WTC11 (cell line): ENCODE results near the gene AFF2. TPM values are rescaled to one million over a fixed set of nuclear protein-coding genes. Genes with fewer than 3 reads are reported as not detected.

Experiments used
- ATAC-seq: fragments of 200-7000 bp; cut with Tn5 transposase; 2 replicates; pipeline ENCODE4 v1.10.0; 2021; ENCODE audit warnings: mild to moderate bottlenecking, moderate library complexity
- CTCF ChIA-PET: fragments of 300-600 bp; sonication (Branson Sonifier 250); formaldehyde crosslinking; loops from one replicate; lab custom pipeline; 2021; ENCODE audit warnings: antibody characterized with exemption; lab: Charles Lee
- POLR2A ChIA-PET: fragments of 350-600 bp; sonication (Branson Sonifier 250); formaldehyde crosslinking; loops from one replicate; lab custom pipeline; 2021; ENCODE audit warnings: antibody characterized with exemption; lab: Charles Lee
- DNase-seq: peaks from one replicate; pipeline ENCODE4 v3.0.0; 2021; ENCODE audit warnings: low spot score
- H3K27ac Mint-ChIP-seq: 2 replicates; pipeline ENCODE4 v1.8.0; 2021; ENCODE audit warnings: mixed read lengths
- H3K27me3 Mint-ChIP-seq: 2 replicates; pipeline ENCODE4 v1.8.0; 2021; ENCODE audit warnings: low read depth, mild to moderate bottlenecking, moderate library complexity, mixed read lengths
- H3K36me3 Mint-ChIP-seq: 2 replicates; pipeline ENCODE4 v1.8.0; 2021; ENCODE audit warnings: mixed read lengths
- H3K4me1 Mint-ChIP-seq: 2 replicates; pipeline ENCODE4 v1.8.0; 2022; ENCODE audit warnings: mixed read lengths
- H3K4me3 Mint-ChIP-seq: 2 replicates; pipeline ENCODE4 v1.8.0; 2021; ENCODE audit warnings: mild to moderate bottlenecking, moderate library complexity, mixed read lengths
- H3K9me3 Mint-ChIP-seq: 2 replicates; pipeline ENCODE4 v1.8.0; 2021; ENCODE audit warnings: mixed read lengths
- ATF3 ChIP-seq: sonication (generic); formaldehyde crosslinking; conservative IDR thresholded peaks from 2 replicates; pipeline ENCODE4 v1.8.1; 2022; ENCODE audit warnings: mild to moderate bottlenecking, missing genetic modification reagents
- CREM ChIP-seq: sonication (generic); formaldehyde crosslinking; IDR thresholded peaks from 2 replicates; pipeline ENCODE4 v1.8.1; 2022; ENCODE audit warnings: mild to moderate bottlenecking, missing genetic modification reagents, moderate library complexity
- FOXJ3 ChIP-seq: sonication (generic); formaldehyde crosslinking; IDR thresholded peaks from 2 replicates; pipeline ENCODE4 v1.9.0; 2021; ENCODE audit warnings: missing genetic modification reagents, mild to moderate bottlenecking, borderline replicate concordance
- FOXP1 ChIP-seq: sonication (generic); formaldehyde crosslinking; IDR thresholded peaks from 2 replicates; pipeline ENCODE4 v1.8.0; 2022; ENCODE audit warnings: missing genetic modification reagents, mild to moderate bottlenecking, moderate library complexity, borderline replicate concordance
- FOXP4 ChIP-seq: sonication (generic); formaldehyde crosslinking; IDR thresholded peaks from 2 replicates; pipeline ENCODE4 v1.8.0; 2022; ENCODE audit warnings: mild to moderate bottlenecking, missing genetic modification reagents
- HMGXB4 ChIP-seq: sonication (generic); formaldehyde crosslinking; IDR thresholded peaks from 2 replicates; pipeline ENCODE4 v1.8.1; 2023; ENCODE audit warnings: mild to moderate bottlenecking, moderate library complexity, missing genetic modification reagents
- JUN ChIP-seq: sonication (generic); formaldehyde crosslinking; IDR thresholded peaks from 2 replicates; pipeline ENCODE4 v1.8.0; 2023; ENCODE audit warnings: mild to moderate bottlenecking, missing genetic modification reagents
- MAX ChIP-seq: sonication (generic); formaldehyde crosslinking; IDR thresholded peaks from 2 replicates; pipeline ENCODE4 v1.8.0; 2022; ENCODE audit warnings: mild to moderate bottlenecking, missing genetic modification reagents
- MLX ChIP-seq: sonication (generic); formaldehyde crosslinking; IDR thresholded peaks from 2 replicates; pipeline ENCODE4 v1.8.1; 2023; ENCODE audit warnings: mild to moderate bottlenecking, missing genetic modification reagents, moderate library complexity
- MYBL2 ChIP-seq: sonication (generic); formaldehyde crosslinking; IDR thresholded peaks from 2 replicates; pipeline ENCODE4 v1.8.1; 2023; ENCODE audit warnings: mild to moderate bottlenecking, moderate library complexity, missing genetic modification reagents
- NR1H2 ChIP-seq: sonication (generic); formaldehyde crosslinking; IDR thresholded peaks from 2 replicates; pipeline ENCODE4 v1.9.0; 2021; ENCODE audit warnings: mild to moderate bottlenecking, moderate library complexity, missing genetic modification reagents
- PRDM15 ChIP-seq: sonication (generic); formaldehyde crosslinking; IDR thresholded peaks from 2 replicates; pipeline ENCODE4 v1.8.0; 2022; ENCODE audit warnings: missing genetic modification reagents
- RORB ChIP-seq: fragments of 250-450 bp; sonication (Bioruptor Pico); IDR thresholded peaks from 2 replicates; pipeline ENCODE4 v1.9.0; 2021; ENCODE audit warnings: mild to moderate bottlenecking
- SOX15 ChIP-seq: fragments of 250-450 bp; sonication (Bioruptor Pico); IDR thresholded peaks from 2 replicates; pipeline ENCODE4 v1.9.0; 2021; ENCODE audit warnings: mild to moderate bottlenecking
- SP1 ChIP-seq: sonication (generic); formaldehyde crosslinking; conservative IDR thresholded peaks from 2 replicates; pipeline ENCODE4 v1.8.1; 2022; ENCODE audit warnings: missing genetic modification reagents
- TCF7 ChIP-seq: sonication (generic); formaldehyde crosslinking; IDR thresholded peaks from 2 replicates; pipeline ENCODE4 v1.8.0; 2022; ENCODE audit warnings: mild to moderate bottlenecking, low read depth, missing genetic modification reagents, moderate library complexity
- ZNF121 ChIP-seq: sonication (generic); formaldehyde crosslinking; IDR thresholded peaks from 2 replicates; pipeline ENCODE4 v1.8.0; 2023; ENCODE audit warnings: missing genetic modification reagents
- ZNF532 ChIP-seq: fragments of 250-450 bp; sonication (Bioruptor Pico); IDR thresholded peaks from 2 replicates; pipeline ENCODE4 v1.9.0; 2021; ENCODE audit warnings: mild to moderate bottlenecking, borderline replicate concordance
- total RNA-seq: library from RNA; stranded (reverse); gene quantifications from 3 replicates; pipeline ENCODE4 v1.2.3, GENCODE V29; 2021

The AFF2 gene
- total RNA-seq, 1 experiment from 2014 or later: 7.6 TPM

GRCh38 chrX:148728901-148729300, 228.5 kb downstream of the AFF2 start:
- Mint-ChIP-seq H3K27ac (no peak overlapping the region), H3K4me1 (no peaks in the 10 kb centered on the region), H3K4me3 (no peak overlapping the region), H3K27me3 (no peaks in the 10 kb centered on the region), H3K9me3 (no peaks in the 10 kb centered on the region), H3K36me3 (no peaks in the 10 kb centered on the region)
- TF ChIP-seq ATF3 (CRISPR knock-in tag) (no peak), JUN (no peak), TCF7 (no peak), ZNF121 (no peak), SOX15 (CRISPR knock-in tag) (no peak), RORB (no peak), FOXP1 (CRISPR knock-in tag) (no peak), MLX (CRISPR knock-in tag) (no peak), PRDM15 (CRISPR knock-in tag) (no peak), FOXJ3 (CRISPR knock-in tag) (no peak), MYBL2 (CRISPR knock-in tag) (no peak), NR1H2 (CRISPR knock-in tag) (no peak), HMGXB4 (no peak), SP1 (CRISPR knock-in tag) (no peak), CREM (no peak), FOXP4 (CRISPR knock-in tag) (no peak), MAX (no peak)
- ChIA-PET CTCF (no interaction called here), POLR2A (no interaction called here)
- DNase-seq (no peak), ATAC-seq (no peak)

GRCh38 chrX:148732743-148733142, 232.3 kb downstream of the AFF2 start:
- POLR2A ChIA-PET: no interaction called here
- no peak for DNase-seq
- H3K27ac Mint-ChIP-seq: no peak overlapping the region
- no peak for TF ChIP-seq ZNF532
- TF ChIP-seq, all 79 proteins: peak for 0
- Mint-ChIP-seq H3K4me1 (peaks cover 6% of the 10 kb centered on the region), H3K27me3 (no peaks in the 10 kb centered on the region), H3K4me3 (no peak overlapping the region), H3K36me3 (peaks cover 2% of the 10 kb centered on the region; the same call in 1 of the 2 replicates), H3K9me3 (peaks cover 2% of the 10 kb centered on the region; the same call in 1 of the 2 replicates)
- no peak for ATAC-seq
- CTCF ChIA-PET: no interaction called here
